K562 (cell line): ENCODE results near the gene CCDC7.

Experiments
- CTCF ChIP-seq, 3 experiments: IDR thresholded peaks in 2 of 3; conservative IDR thresholded peaks in 1 of 3; 2 replicates each; pipeline ENCODE4 v1.5.1; 2011 to 2012; ENCODE audit warnings: low read length in 3 of 3, mild to moderate bottlenecking in 3 of 3, control low read depth in 2 of 3, improper control_type of control experiment in 1 of 3, inconsistent platforms in 1 of 3, low read depth in 1 of 3, mixed read lengths in 1 of 3, moderate library complexity in 1 of 3; ENCODE audit not compliant: insufficient read depth in 2 of 3
- SMAD4 ChIP-seq: fragments of 250-450 bp; sonication (Bioruptor Pico); conservative IDR thresholded peaks from 2 replicates; pipeline ENCODE4 v1.8.0; 2021; ENCODE audit warnings: inconsistent platforms, mild to moderate bottlenecking, moderate library complexity
- ZNF384 ChIP-seq: IDR thresholded peaks from 2 replicates; pipeline ENCODE4 v1.6.1; 2012; ENCODE audit warnings: low read depth, low read length, improper control_type of control experiment
- ZNF75A ChIP-seq: fragments of 450-650 bp; formaldehyde crosslinking; IDR thresholded peaks from 2 replicates; pipeline ENCODE4 v1.4.0; 2020; ENCODE audit warnings: mild to moderate bottlenecking

- TF ChIP-seq CTCF (IDR thresholded peaks at IDR 0.05 in 2 of 3, conservative IDR thresholded peaks at IDR 0.05 in 1 of 3; ENCODE audit: insufficient read depth in 2 of 3, low read depth in 1 of 3, low read length in 3 of 3) (no peak), ZNF384 (no peak), ZNF75A (CRISPR knock-in tag) (no peak), SMAD4 (CRISPR knock-in tag) (no peak)
Measured at GRCh38 chr10:32415361-32415760, 30.6 kb upstream of the CCDC7 start.
